Neuronal stem cell (in vitro differentiated cells): ENCODE results near the gene FBXL7.

Experiments
- DNase-seq: peaks from one replicate; pipeline ENCODE4 v3.0.0-alpha.2; 2013; ENCODE audit warnings: low spot score
- H2AFZ ChIP-seq: one replicate; pipeline ENCODE4 v1.6.1; 2013; ENCODE audit warnings: mild to moderate bottlenecking, low read length, inconsistent platforms
- H2AK5ac ChIP-seq: 2 replicates; pipeline ENCODE4 v1.6.1; 2013; ENCODE audit warnings: low read depth, mild to moderate bottlenecking, inconsistent platforms, low read length, moderate library complexity, mixed read lengths
- H2BK120ac ChIP-seq: 2 replicates; pipeline ENCODE4 v1.6.1; 2013; ENCODE audit warnings: low read depth, mild to moderate bottlenecking, inconsistent platforms, low read length, moderate library complexity, mixed read lengths
- H2BK12ac ChIP-seq: one replicate; pipeline ENCODE4 v1.6.1; 2013; ENCODE audit warnings: low read length, inconsistent platforms
- H2BK15ac ChIP-seq: 2 replicates; pipeline ENCODE4 v1.6.1; 2013; ENCODE audit warnings: mild to moderate bottlenecking, low read length, inconsistent platforms, mixed read lengths
- H2BK5ac ChIP-seq: one replicate; pipeline ENCODE4 v1.6.1; 2013; ENCODE audit warnings: inconsistent platforms, mild to moderate bottlenecking, low read length, moderate library complexity
- H3K14ac ChIP-seq: one replicate; pipeline ENCODE4 v1.6.1; 2013; ENCODE audit warnings: low read length, inconsistent platforms
- H3K18ac ChIP-seq: 2 replicates; pipeline ENCODE4 v1.6.1; 2013; ENCODE audit warnings: low read length, inconsistent platforms
- H3K23ac ChIP-seq: 2 replicates; pipeline ENCODE4 v1.6.1; 2013; ENCODE audit warnings: low read depth, mild to moderate bottlenecking, mixed read lengths, low read length, inconsistent platforms; ENCODE audit not compliant: poor library complexity
- H3K27ac ChIP-seq: replicated peaks from 3 replicates; pipeline ENCODE4 v1.5.1; 2013; ENCODE audit warnings: low read length, inconsistent platforms
- H3K27me3 ChIP-seq, 3 experiments: 2 replicates each; pipeline ENCODE4 v1.6.1; 2013; ENCODE audit warnings: low read length in 3 of 3, mild to moderate bottlenecking in 2 of 3, inconsistent platforms in 1 of 3, low read depth in 1 of 3, mixed read lengths in 1 of 3, moderate library complexity in 1 of 3; ENCODE audit not compliant: control insufficient read depth in 3 of 3, insufficient read depth in 3 of 3
- H3K36me3 ChIP-seq, 2 donors: replicated peaks in 1 of 2; 2 replicates each; pipeline ENCODE4 v1.6.1; 2013; ENCODE audit warnings: low read length in 2 of 2; ENCODE audit not compliant: control insufficient read depth in 2 of 2, insufficient read depth in 2 of 2
- H3K4ac ChIP-seq: 2 replicates; pipeline ENCODE4 v1.6.1; 2013; ENCODE audit warnings: inconsistent platforms, mild to moderate bottlenecking, low read length, moderate library complexity
- H3K4me1 ChIP-seq, 2 donors: 1 replicate in 1 of 2; 2 replicates in 1 of 2; pipeline ENCODE4 v1.6.1; 2013; ENCODE audit warnings: low read length in 2 of 2, low read depth in 1 of 2; ENCODE audit not compliant: control insufficient read depth in 2 of 2, insufficient read depth in 1 of 2
- H3K4me2 ChIP-seq: one replicate; pipeline ENCODE4 v1.6.1; 2013; ENCODE audit warnings: mild to moderate bottlenecking, low read length, inconsistent platforms; ENCODE audit not compliant: insufficient read depth, poor library complexity, severe bottlenecking
- H3K4me3 ChIP-seq, 2 donors: 2 replicates each; pipeline ENCODE4 v1.5.1; 2013; ENCODE audit warnings: low read length in 2 of 2, mild to moderate bottlenecking in 2 of 2, inconsistent platforms in 1 of 2, moderate library complexity in 1 of 2
- H3K79me1 ChIP-seq: one replicate; pipeline ENCODE4 v1.6.1; 2013; ENCODE audit warnings: low read depth, mild to moderate bottlenecking, inconsistent platforms, low read length, moderate library complexity
- H3K9ac ChIP-seq: one replicate; pipeline ENCODE4 v1.6.1; 2013; ENCODE audit warnings: mild to moderate bottlenecking, low read depth, low read length, inconsistent platforms; ENCODE audit not compliant: poor library complexity
- H3K9me3 ChIP-seq, 2 donors: replicated peaks in 1 of 2; 2 replicates each; pipeline versions ENCODE3 to v1.6.1; 2013; ENCODE audit warnings: low read length in 2 of 2, mild to moderate bottlenecking in 2 of 2, inconsistent platforms in 1 of 2, low read depth in 1 of 2, mixed read lengths in 1 of 2, moderate library complexity in 1 of 2; ENCODE audit not compliant: control insufficient read depth in 2 of 2, insufficient read depth in 1 of 2
- H4K8ac ChIP-seq: one replicate; pipeline ENCODE4 v1.6.1; 2013; ENCODE audit warnings: low read depth, mild to moderate bottlenecking, inconsistent platforms, low read length, moderate library complexity
- H4K91ac ChIP-seq: one replicate; pipeline ENCODE4 v1.6.1; 2013; ENCODE audit warnings: low read length, low read depth, mild to moderate bottlenecking, inconsistent platforms; ENCODE audit not compliant: poor library complexity
- WGBS, 2 donors: extraction: QIAGEN DNeasy Blood & Tissue Kit; methylation state at CpG; one replicate each; pipeline ENCODE4 v1.1.7; 2013; ENCODE audit warnings: missing lambda C conversion rate in 2 of 2, mixed read lengths in 1 of 2; ENCODE audit not compliant: insufficient read length in 2 of 2, insufficient replicate concordance in 1 of 2; ENCODE audit errors: extremely low coverage in 2 of 2; 5-methylcytosine and 5-hydroxymethylcytosine counted together

FBXL7 gene

DNA sequence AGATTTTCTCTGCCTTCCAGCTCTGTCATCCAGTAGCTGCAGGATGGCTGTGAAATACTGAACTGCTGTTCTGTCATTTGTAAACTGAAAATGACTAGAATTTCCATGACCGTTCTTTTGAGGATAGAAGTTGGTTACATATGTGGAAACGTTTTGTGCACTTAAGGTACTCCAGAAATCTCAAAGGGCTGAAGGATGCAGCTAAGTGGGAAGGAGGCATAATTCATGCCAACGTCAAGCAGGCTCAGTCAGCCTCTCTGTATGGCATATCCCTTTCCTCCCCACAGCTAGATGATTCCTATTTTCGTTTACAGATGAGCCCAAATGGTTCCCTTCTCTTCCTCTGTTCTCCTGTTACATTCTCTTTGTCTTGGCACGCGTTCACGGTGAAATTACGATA lies 257.6 kb downstream of the FBXL7 start:
- Histone ChIP-seq H2BK120ac (no peak overlapping the region), H2BK12ac (no peak overlapping the region), H2BK15ac (no peak overlapping the region), H2AK5ac (no peak overlapping the region), H3K23ac (no peak overlapping the region), H3K9ac (no peak overlapping the region), H3K27ac (no peak overlapping the region), H2BK5ac (no peak overlapping the region), H3K14ac (no peak overlapping the region), H3K36me3 (no peaks in the 10 kb centered on the region), H3K4me1 (no peaks in the 10 kb centered on the region), H3K4ac (no peak overlapping the region), H3K4me3 (no peak overlapping the region), H3K27me3 (no peaks in the 10 kb centered on the region), H3K18ac (no peak overlapping the region), H3K9me3 (peaks cover 0 to 2% of the 10 kb centered on the region in 2 donors), H3K79me1 (peaks cover 6% of the 10 kb centered on the region), H2AFZ (no peak overlapping the region), H4K8ac (no peak overlapping the region), H3K4me2 (no peak overlapping the region), H4K91ac (no peak overlapping the region)
- no CpG with 5 or more reads among the region's 8 CpGs for WGBS, 2 donors
- DNase-seq = no peak

DNA sequence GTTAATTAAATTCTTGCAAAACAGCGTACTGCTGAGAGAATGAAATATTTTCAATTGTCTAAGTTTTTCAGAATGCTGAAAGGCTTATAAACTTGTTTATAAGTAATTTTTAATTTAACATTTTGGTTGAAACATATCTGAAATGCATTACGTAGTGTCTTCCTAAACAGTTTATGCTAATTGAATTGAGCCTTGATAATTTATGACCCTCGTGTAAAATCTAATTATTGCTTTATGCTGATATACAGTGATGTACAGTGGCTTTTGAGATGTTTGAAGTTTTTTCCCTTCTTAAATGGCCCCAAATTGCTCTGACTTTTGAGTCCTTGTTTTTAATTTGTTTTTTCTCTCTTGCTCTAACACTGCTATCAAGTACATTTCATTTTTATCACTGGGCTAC lies 262.7 kb downstream of the FBXL7 start:
- Histone ChIP-seq H2BK120ac (no peak overlapping the region), H3K14ac (no peak overlapping the region), H3K9ac (no peak overlapping the region), H2AFZ (no peak overlapping the region), H3K4me2 (no peak overlapping the region), H3K27me3 (no peaks in the 10 kb centered on the region), H3K27ac (no peak overlapping the region), H3K4me1 (no peaks in the 10 kb centered on the region), H2AK5ac (no peak overlapping the region), H3K4me3 (no peak overlapping the region), H3K9me3 (peaks cover 0 to 2% of the 10 kb centered on the region in 2 donors), H3K36me3 (no peaks in the 10 kb centered on the region), H3K79me1 (peaks cover 3% of the 10 kb centered on the region), H4K91ac (no peak overlapping the region), H2BK15ac (no peak overlapping the region), H4K8ac (no peak overlapping the region), H2BK12ac (no peak overlapping the region), H3K18ac (no peak overlapping the region), H2BK5ac (no peak overlapping the region), H3K23ac (no peak overlapping the region), H3K4ac (no peak overlapping the region)
- DNase-seq = no peak
- WGBS, 2 donors = no CpG with 5 or more reads among the region's 3 CpGs

- H2AK5ac ChIP-seq = no peak overlapping the region
- DNase-seq = no peak
- no peak overlapping the region for H3K4me3 ChIP-seq
- H3K9ac ChIP-seq = no peak overlapping the region
- no peak overlapping the region for H2AFZ ChIP-seq
- H3K4ac ChIP-seq = no peak overlapping the region
- peaks cover 0 to 2% of the 10 kb centered on the region in 2 donors for H3K9me3 ChIP-seq
- H3K36me3 ChIP-seq = no peaks in the 10 kb centered on the region
- no peak overlapping the region for H3K14ac ChIP-seq
- H3K4me2 ChIP-seq = no peak overlapping the region
- no peak overlapping the region for H2BK12ac ChIP-seq
- no peak overlapping the region for H3K18ac ChIP-seq
- H3K79me1 ChIP-seq = peaks cover 3% of the 10 kb centered on the region
- H2BK120ac ChIP-seq = no peak overlapping the region
- no peak overlapping the region for H4K8ac ChIP-seq
- no peak overlapping the region for H2BK15ac ChIP-seq
- H4K91ac ChIP-seq = no peak overlapping the region
- no peak overlapping the region for H3K23ac ChIP-seq
- no peaks in the 10 kb centered on the region for H3K4me1 ChIP-seq
- H2BK5ac ChIP-seq = no peak overlapping the region
- H3K27ac ChIP-seq = no peak overlapping the region
- no peaks in the 10 kb centered on the region for H3K27me3 ChIP-seq
Observed at GRCh38 chr5:15763754-15764153, 263.8 kb downstream of the FBXL7 start.

- Histone ChIP-seq H3K4me1 (no peaks in the 10 kb centered on the region), H2AFZ (no peak overlapping the region), H3K4ac (no peak overlapping the region), H2BK12ac (no peak overlapping the region), H3K27me3 (no peaks in the 10 kb centered on the region), H4K8ac (no peak overlapping the region), H3K27ac (no peak overlapping the region), H3K14ac (no peak overlapping the region), H3K79me1 (no peaks in the 10 kb centered on the region), H2BK120ac (no peak overlapping the region), H3K18ac (no peak overlapping the region), H3K9me3 (no peaks in the 10 kb centered on the region), H4K91ac (no peak overlapping the region), H3K23ac (no peak overlapping the region), H3K36me3 (no peaks in the 10 kb centered on the region), H3K4me3 (no peak overlapping the region), H2AK5ac (no peak overlapping the region), H3K4me2 (no peak overlapping the region), H3K9ac (no peak overlapping the region), H2BK15ac (no peak overlapping the region), H2BK5ac (no peak overlapping the region)
- no CpG with 5 or more reads among the region's 3 CpGs for WGBS, 2 donors
- DNase-seq = no peak
Observed at GRCh38 chr5:15768936-15769335, 269.0 kb downstream of the FBXL7 start.
